ENCODE results near the gene INPP4B. TPM values are rescaled to one million over a fixed set of nuclear protein-coding genes. Genes with fewer than 3 reads are reported as not detected.
"Not testable (repeated sequence)": the region's sequence is repeated elsewhere in the genome, so short reads cannot be mapped to it uniquely, and the experiment has no call there.

Gene INPP4B
- polyA plus RNA-seq, 4 donors, result 4.9 to 8.7 (median 8.1) TPM

DNA sequence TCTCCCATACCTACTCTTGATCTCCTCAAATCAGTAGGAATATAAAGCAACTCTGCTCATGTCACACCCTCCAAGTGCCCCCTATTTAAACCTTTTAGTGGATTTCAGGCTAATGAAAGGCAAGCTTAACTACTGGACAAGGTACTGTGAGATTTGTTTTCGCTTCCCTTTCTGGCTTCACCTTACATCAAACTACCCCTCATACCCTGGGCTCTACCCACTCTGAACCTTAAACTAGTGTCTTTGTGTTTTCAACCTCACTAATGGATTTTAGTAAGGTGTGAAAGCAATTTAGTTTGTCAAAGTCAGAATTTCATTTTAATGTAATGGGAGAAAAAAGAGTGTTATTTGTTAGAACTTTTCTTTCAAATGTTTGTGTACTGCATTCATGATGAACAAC, 291.7 kb downstream of the INPP4B start:
- no peak for DNase-seq (ENCODE audit: low read depth in 4 of 4, low spot score in 3 of 4)

GRCh38 chr4:142551517-142552305, 294.4 kb downstream of the INPP4B start:
- DNase-seq (ENCODE audit: low read depth in 4 of 4, low spot score in 3 of 4), result no peak

GRCh38 chr4:142550965-142551364, 295.1 kb downstream of the INPP4B start:
- no peak for DNase-seq (ENCODE audit: low read depth in 4 of 4, low spot score in 3 of 4)

DNA sequence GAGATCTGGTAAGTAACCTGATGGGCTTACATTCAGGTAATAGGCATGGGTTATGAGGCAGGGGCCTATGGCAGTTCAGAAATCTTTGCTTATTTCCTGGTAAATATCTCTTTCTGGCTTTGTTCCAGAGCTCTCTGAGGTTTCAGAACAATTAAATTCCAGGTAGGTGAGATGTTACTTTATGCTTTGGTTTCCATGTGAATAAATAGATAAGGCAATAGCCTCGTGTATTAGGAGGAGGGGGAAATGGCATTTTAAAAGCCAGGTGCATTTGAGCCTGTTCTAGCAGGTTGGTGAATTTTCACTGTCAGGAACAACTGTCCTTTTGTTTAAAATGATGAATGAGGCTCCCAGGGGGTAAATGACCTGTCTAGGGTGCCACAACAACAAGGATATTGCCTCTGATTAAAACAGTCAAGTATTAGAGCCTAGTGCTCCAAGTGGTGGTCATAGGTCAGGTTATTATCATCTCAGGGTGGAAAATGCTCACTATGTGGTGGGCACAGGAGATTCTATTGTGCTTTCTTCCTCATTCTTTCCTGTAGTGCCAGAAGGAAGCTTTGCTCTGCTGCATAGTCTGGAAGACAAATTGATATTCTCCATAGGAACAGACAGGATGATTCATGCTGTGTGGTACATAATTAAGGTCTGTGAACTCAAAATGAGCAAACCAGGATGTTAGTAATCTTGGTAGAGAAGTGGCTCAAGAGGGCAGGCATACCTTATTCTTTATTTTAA, 296.2 kb downstream of the INPP4B start:
- DNase-seq (ENCODE audit: low read depth in 4 of 4, low spot score in 3 of 4), result no peak

GRCh38 chr4:142549248-142549647, 296.9 kb downstream of the INPP4B start:
- no peak for DNase-seq (ENCODE audit: low read depth in 4 of 4, low spot score in 3 of 4)

DNA sequence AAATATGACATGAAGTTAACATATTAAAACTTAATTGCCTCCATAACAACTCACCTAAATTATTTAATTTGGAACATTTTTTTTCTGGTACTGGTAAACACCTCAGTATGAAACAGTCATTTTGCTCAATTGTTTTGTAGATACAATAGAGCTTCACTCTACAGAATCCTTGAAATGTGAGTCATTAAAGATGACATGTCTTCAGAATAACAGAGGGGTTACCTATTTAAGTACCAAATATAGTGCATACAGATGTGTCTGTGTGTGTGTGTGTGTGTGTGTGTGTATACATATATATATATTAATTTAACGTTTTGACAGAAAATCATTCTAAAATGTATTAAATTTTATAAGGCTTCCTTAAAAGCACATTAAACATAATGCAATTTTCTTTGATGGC, 297.6 kb downstream of the INPP4B start:
- DNase-seq (ENCODE audit: low read depth in 4 of 4, low spot score in 3 of 4), result no peak

- DNase-seq (ENCODE audit: low read depth in 4 of 4, low spot score in 3 of 4), result no peak
Measured at GRCh38 chr4:142547974-142548373, 298.1 kb downstream of the INPP4B start.

- DNase-seq (ENCODE audit: low read depth in 4 of 4, low spot score in 3 of 4), result no peak
Measured at GRCh38 chr4:142544594-142544993, 301.5 kb downstream of the INPP4B start.

GRCh38 chr4:142544039-142544438, 302.1 kb downstream of the INPP4B start:
- no peak for DNase-seq (ENCODE audit: low read depth in 4 of 4, low spot score in 3 of 4)

DNA sequence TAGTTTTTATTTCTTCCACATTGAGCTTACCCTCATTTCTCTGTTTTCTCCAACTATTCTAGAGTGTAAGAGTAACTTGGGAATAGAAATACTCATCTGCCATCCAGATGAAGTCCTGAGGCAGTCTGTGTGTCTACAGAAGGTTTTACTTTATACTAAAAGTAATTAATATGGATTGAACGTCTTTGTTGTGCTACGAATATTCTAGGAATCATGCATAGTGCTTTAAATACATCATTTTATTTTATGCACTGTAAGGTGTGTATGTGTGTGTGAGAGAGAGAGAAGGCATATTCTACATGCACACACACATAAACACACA, 305.7 kb downstream of the INPP4B start:
- DNase-seq (ENCODE audit: low read depth in 4 of 4, low spot score in 3 of 4), result no peak

GRCh38 chr4:142539796-142540482, 306.2 kb downstream of the INPP4B start:
- DNase-seq (ENCODE audit: low read depth in 4 of 4, low spot score in 3 of 4), result no peak

GRCh38 chr4:142535009-142535408, 311.1 kb downstream of the INPP4B start:
- DNase-seq (ENCODE audit: low read depth in 4 of 4, low spot score in 3 of 4), result no peak

GRCh38 chr4:142532054-142532453, 314.0 kb downstream of the INPP4B start:
- no peak for DNase-seq (ENCODE audit: low read depth in 4 of 4, low spot score in 3 of 4)

DNA sequence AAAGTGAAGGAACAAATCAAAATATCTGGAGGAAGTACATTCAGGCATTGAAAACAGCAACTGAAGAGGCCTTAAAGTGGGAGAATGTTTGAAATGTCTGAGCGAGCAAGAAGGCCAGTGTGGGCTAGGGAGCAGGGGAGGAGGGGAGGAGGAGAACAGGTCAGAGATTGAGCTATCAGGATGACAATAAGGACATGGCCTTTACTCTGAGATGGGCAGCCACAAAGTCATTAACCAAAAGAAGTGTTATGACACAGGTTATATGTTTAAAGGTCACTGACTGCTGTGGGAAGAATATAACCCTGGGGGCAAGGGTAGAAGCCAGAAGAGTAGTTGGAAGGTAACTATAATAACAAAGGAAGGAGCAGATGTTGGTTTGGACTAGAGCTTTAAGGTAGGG, 315.4 kb downstream of the INPP4B start:
- DNase-seq (ENCODE audit: low read depth in 4 of 4, low spot score in 3 of 4), result no peak

GRCh38 chr4:142528433-142528832, 317.7 kb downstream of the INPP4B start:
- DNase-seq (ENCODE audit: low read depth in 4 of 4, low spot score in 3 of 4), result no peak

DNA sequence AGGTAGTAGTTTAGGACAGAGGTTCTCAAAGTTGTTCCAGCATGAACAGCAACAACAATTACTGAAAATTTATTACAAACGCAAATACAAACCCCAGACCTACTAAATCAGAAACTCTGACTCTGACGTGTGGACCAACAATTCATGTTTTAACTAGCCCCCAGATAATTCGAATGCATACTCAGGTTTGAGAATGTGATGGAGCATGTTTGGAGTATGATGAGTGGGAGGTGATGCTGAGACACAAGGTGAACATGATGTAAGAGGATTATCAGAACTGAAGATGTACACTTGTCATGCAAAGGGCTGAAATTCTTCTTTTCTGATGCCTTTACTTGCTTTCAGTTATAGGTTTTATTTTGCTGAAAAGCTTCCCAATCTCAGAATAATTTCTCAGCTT, 323.0 kb downstream of the INPP4B start:
- DNase-seq (ENCODE audit: low read depth in 4 of 4, low spot score in 3 of 4), result no peak

- no peak for DNase-seq (ENCODE audit: low read depth in 4 of 4, low spot score in 3 of 4)
Measured at GRCh38 chr4:142519342-142519741, 326.8 kb downstream of the INPP4B start.

GRCh38 chr4:142516686-142517526, 329.2 kb downstream of the INPP4B start:
- no peak for DNase-seq (ENCODE audit: low read depth in 4 of 4, low spot score in 3 of 4)

- no peak for DNase-seq (ENCODE audit: low read depth in 4 of 4, low spot score in 3 of 4)
Measured at GRCh38 chr4:142512161-142512560, 333.9 kb downstream of the INPP4B start.

DNA sequence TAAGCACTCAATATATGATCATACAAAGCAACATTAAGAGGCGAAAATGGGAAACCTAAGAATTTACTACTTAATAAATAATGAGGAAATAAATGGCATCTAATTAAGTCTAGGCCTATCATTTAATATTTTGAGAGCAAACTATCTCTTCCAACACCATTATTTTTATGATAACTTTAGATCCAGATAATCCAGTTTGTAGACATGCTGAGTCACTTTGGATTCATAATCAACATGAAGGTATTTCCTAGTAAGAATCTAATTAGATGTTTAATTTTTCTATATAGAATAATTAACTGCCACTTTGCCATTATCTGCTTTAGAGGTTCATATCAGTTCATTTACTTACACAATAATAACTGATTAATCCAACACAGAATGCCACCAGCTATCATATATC, 336.2 kb downstream of the INPP4B start:
- no peak for DNase-seq (ENCODE audit: low read depth in 4 of 4, low spot score in 3 of 4)

- DNase-seq (ENCODE audit: low read depth in 4 of 4, low spot score in 3 of 4), result not testable (repeated sequence)
Measured at GRCh38 chr4:142509381-142509780, 336.7 kb downstream of the INPP4B start.

Data from left renal pelvis (tissue), 4 donors.